Upper lobe of right lung (tissue), 1 donor: Measurements from ENCODE around the gene TFIP11. TPM values are rescaled to one million over a fixed set of nuclear protein-coding genes. Genes with fewer than 3 reads are reported as not detected.

Experiments
- ATAC-seq: fragments of 200-7000 bp; cut with Tn5 transposase; one replicate; pipeline ENCODE4 v1.9.1; 2020; ENCODE audit warnings: mild to moderate bottlenecking, moderate library complexity
- DNase-seq: peaks from one replicate; pipeline ENCODE4 v3.0.0-alpha.2; 2020
- H3K27ac ChIP-seq: fragments of 200-600 bp; one replicate; pipeline ENCODE4 v1.8.0; 2022
- H3K27me3 ChIP-seq: fragments of 200-600 bp; one replicate; pipeline ENCODE4 v1.8.0; 2022; ENCODE audit warnings: mild to moderate bottlenecking
- H3K36me3 ChIP-seq: fragments of 200-600 bp; one replicate; pipeline ENCODE4 v1.8.0; 2022
- H3K4me1 ChIP-seq: fragments of 200-600 bp; one replicate; pipeline ENCODE4 v1.8.0; 2022
- H3K4me3 ChIP-seq: fragments of 200-600 bp; one replicate; pipeline ENCODE4 v1.8.0; 2022; ENCODE audit warnings: mild to moderate bottlenecking
- H3K9me3 ChIP-seq: fragments of 200-600 bp; one replicate; pipeline ENCODE4 v1.8.0; 2022
- CTCF ChIP-seq: fragments of 200-600 bp; IDR thresholded peaks from one replicate; pipeline ENCODE4 v1.8.0; 2022; ENCODE audit warnings: antibody characterized with exemption
- intact Hi-C: fragments of 100-400 bp; cut with DNase I; formaldehyde crosslinking; loops from one replicate; pipeline ENCODE4 v1.11.0; 2022
- total RNA-seq: library from RNA; stranded (reverse); fragmentation: NEBNext Ultra II Directional; extraction: Animal tissue kit (Norgen Biotek cat#: 25700); gene quantifications from one replicate; pipeline ENCODE4 v1.2.1, GENCODE V29; 2021
- donor health status: DM: no; HTN: yes; CAD: no; lungs with severe emphysema.

The TFIP11 gene
- total RNA-seq, 1 donor from 2014 or later = 33.1 TPM

- no peak overlapping the region for H3K4me3 ChIP-seq
- H3K36me3 ChIP-seq = peaks cover 89% of the 10 kb centered on the region
- no peaks in the 10 kb centered on the region for H3K9me3 ChIP-seq
- ATAC-seq = no peak
- no peak for DNase-seq
- no peak overlapping the region for H3K27ac ChIP-seq
- H3K4me1 ChIP-seq = no peaks in the 10 kb centered on the region
- no peak for TF ChIP-seq CTCF
- no peaks in the 10 kb centered on the region for H3K27me3 ChIP-seq
- intact Hi-C loops = no loop called here
Observed at GRCh38 chr22:26462051-26462450, 50.2 kb downstream of the TFIP11 start.

GRCh38 chr22:26461188-26461810 lies 51.0 kb downstream of the TFIP11 start:
- intact Hi-C loops = no loop called here
- DNase-seq (no peak), ATAC-seq (peak; percentile 80)
- Histone ChIP-seq H3K27me3 (no peaks in the 10 kb centered on the region), H3K36me3 (peaks cover 88% of the 10 kb centered on the region), H3K27ac (no peak overlapping the region), H3K4me3 (no peak overlapping the region), H3K9me3 (no peaks in the 10 kb centered on the region), H3K4me1 (no peaks in the 10 kb centered on the region)
- TF ChIP-seq CTCF = peak; percentile 69

GRCh38 chr22:26460202-26460601 lies 52.1 kb downstream of the TFIP11 start:
- DNase-seq (no peak), ATAC-seq (no peak)
- Histone ChIP-seq H3K4me3 (no peak overlapping the region), H3K9me3 (no peaks in the 10 kb centered on the region), H3K27ac (no peak overlapping the region), H3K4me1 (no peaks in the 10 kb centered on the region), H3K27me3 (no peaks in the 10 kb centered on the region), H3K36me3 (peaks cover 84% of the 10 kb centered on the region)
- no peak for TF ChIP-seq CTCF
- intact Hi-C loops = no loop called here

GRCh38 chr22:26457661-26458272 lies 54.5 kb downstream of the TFIP11 start:
- no peak overlapping the region for H3K27ac ChIP-seq
- peaks cover 77% of the 10 kb centered on the region for H3K36me3 ChIP-seq
- H3K9me3 ChIP-seq = no peaks in the 10 kb centered on the region
- H3K27me3 ChIP-seq = no peaks in the 10 kb centered on the region
- no peak for DNase-seq
- H3K4me3 ChIP-seq = no peak overlapping the region
- no peak for ATAC-seq
- H3K4me1 ChIP-seq = no peaks in the 10 kb centered on the region
- intact Hi-C loops = no loop called here
- TF ChIP-seq CTCF = no peak

GRCh38 chr22:26453812-26454500 lies 58.3 kb downstream of the TFIP11 start:
- Histone ChIP-seq H3K9me3 (no peaks in the 10 kb centered on the region), H3K27ac (no peak overlapping the region), H3K4me1 (no peaks in the 10 kb centered on the region), H3K4me3 (no peak overlapping the region), H3K36me3 (peaks cover 65% of the 10 kb centered on the region), H3K27me3 (no peaks in the 10 kb centered on the region)
- ATAC-seq (no peak), DNase-seq (no peak)
- intact Hi-C loops = no loop called here
- TF ChIP-seq CTCF = no peak
